ENCODE results near the gene SF3B6. TPM values are rescaled to one million over a fixed set of nuclear protein-coding genes. Genes with fewer than 3 reads are reported as not detected.

The SF3B6 gene
- total RNA-seq, 4 donors from 2014 or later: 73.7 to 93.1 (median 81.5) TPM

DNA sequence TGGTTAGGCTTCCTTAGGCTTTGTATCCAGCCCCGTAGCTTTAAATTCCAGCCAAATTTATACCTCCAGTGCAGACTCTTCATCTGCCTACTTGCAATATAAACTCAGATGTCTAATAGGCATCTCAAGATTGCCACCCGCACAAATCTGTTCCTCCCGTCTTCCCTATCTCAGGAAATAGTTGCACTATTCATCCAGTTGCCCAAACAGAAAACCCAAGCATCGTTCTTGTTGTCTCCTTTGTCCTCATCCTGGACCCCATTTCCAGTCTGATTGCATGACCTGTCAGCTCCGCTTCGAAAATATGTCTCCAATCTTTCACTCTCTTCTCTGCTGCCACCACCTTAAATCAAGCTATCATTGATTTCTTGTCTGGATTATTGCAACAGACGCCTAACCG, 24.3 kb downstream of the SF3B6 start:
- no peak for DNase-seq (ENCODE audit: low spot score in 2 of 2)
- Histone ChIP-seq H3K9me3 (no peaks in the 10 kb centered on the region), H3K27me3 (no peaks in the 10 kb centered on the region), H3K4me3 (no peak overlapping the region), H3K27ac (no peak overlapping the region), H3K4me1 (peaks cover 0 to 24% (median 6%) of the 10 kb centered on the region in 4 donors), H3K36me3 (peaks cover 0 to 4% (median 0%) of the 10 kb centered on the region in 3 donors)
- TF ChIP-seq EP300 (IDR thresholded peaks at IDR 0.05) (no peak), POLR2A (IDR thresholded peaks at IDR 0.05) (no peak)
- TF ChIP-seq, protein P1, sequence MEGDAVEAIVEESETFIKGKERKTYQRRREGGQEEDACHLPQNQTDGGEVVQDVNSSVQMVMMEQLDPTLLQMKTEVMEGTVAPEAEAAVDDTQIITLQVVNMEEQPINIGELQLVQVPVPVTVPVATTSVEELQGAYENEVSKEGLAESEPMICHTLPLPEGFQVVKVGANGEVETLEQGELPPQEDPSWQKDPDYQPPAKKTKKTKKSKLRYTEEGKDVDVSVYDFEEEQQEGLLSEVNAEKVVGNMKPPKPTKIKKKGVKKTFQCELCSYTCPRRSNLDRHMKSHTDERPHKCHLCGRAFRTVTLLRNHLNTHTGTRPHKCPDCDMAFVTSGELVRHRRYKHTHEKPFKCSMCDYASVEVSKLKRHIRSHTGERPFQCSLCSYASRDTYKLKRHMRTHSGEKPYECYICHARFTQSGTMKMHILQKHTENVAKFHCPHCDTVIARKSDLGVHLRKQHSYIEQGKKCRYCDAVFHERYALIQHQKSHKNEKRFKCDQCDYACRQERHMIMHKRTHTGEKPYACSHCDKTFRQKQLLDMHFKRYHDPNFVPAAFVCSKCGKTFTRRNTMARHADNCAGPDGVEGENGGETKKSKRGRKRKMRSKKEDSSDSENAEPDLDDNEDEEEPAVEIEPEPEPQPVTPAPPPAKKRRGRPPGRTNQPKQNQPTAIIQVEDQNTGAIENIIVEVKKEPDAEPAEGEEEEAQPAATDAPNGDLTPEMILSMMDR (IDR thresholded peaks at IDR 0.05): no peak
- 75 to 83% methylated on average over 8 of the region's 8 CpGs for WGBS, 2 donors

DNA sequence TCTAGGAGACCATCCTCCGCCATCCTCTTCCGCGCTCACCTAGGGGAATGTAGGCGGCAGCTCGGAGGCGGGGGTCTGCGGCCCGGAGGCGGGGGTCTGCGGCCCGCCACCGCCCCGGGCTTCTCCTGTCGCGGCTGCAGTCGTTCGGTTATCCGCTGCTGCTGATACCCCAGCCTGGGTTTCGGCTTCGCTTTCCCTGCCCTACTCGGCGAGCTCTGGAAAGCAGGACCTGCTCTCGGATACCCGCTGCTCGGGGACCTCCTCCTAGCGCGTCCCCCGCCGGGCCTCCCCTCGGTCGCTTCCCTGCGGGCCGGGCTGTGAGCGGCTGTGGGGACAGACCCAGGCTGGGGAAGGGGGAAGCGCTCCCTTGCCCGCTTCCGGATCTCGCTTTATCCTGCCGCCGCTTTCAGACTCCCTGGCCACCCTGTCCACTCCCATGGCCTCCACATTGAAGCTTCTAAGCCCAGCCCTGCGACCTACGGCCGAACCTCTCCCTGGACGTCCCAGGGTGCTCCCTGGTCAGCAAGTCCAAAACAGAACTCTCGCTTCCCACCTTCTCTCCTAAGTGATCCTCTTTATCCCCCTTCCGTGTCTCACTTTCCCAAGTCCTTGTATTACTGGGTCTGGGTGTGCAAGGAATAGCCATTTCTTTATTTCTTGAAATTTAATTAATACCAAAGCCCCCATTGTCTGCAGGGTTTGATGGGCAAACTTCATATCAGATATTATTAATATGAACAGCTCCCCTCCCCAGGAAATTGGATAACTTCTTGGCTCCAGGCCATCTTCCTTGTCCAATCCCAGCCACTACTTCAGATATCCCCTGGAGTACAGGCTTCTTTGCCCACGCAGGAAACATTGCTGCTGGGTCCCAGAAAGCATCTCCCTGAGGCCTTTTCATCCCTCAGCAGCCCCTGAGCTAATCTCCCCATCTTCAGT, 25.8 kb downstream of the SF3B6 start:
- 6 to 9% methylated on average over 25 to 26 of the region's 47 CpGs for WGBS, 2 donors
- Histone ChIP-seq H3K9me3 (no peaks in the 10 kb centered on the region), H3K27ac (peak overlapping the region; percentile 37 to 81 (median 66)), H3K36me3 (peaks cover 0 to 4% (median 0%) of the 10 kb centered on the region in 3 donors), H3K27me3 (no peaks in the 10 kb centered on the region), H3K4me1 (peaks cover 0 to 37% (median 15%) of the 10 kb centered on the region in 4 donors), H3K4me3 (peak overlapping the region; percentile 73 to 90 (median 78))
- TF ChIP-seq, protein P1 (IDR thresholded peaks at IDR 0.05): no peak
- TF ChIP-seq POLR2A (IDR thresholded peaks at IDR 0.05) (no peak), EP300 (IDR thresholded peaks at IDR 0.05) (no peak)
- DNase-seq (ENCODE audit: low spot score in 2 of 2): no peak

DNA sequence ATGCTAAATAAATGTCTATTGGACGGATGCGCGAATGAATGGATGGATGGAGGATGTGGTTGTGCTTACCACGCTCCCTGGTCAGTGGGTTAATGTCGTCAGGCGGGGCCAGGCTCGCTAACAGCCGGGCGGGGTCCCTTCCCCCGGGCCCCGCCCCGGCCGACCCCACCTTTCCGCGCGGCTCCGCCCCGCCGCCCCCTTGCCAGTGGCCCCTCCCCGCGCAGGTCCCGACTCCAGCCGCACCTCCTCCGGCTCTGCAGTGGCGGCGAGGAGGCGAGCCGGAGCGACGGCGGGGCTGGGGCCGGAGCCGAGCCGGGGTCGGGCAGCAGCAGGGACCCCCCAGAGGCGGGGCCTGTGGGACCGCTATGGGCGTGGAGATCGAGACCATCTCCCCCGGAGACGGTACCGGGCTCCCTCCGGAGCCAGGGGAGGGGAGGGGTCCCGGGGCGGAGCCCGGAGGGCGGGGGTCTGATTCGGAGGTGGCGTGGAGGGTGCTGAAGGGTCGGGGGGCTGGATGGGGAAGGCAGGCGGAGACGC, 26.6 kb downstream of the SF3B6 start, which contains the start of gene FKBP1B:
Gene FKBP1B (plus strand): TSS at position 257 of the 537 bp plus-strand sequence. CDS start 109 bp downstream, at position 366.
- H3K27me3 ChIP-seq: no peaks in the 10 kb centered on the region
- 0 to 3% methylated on average over 30 to 37 of the region's 52 CpGs for WGBS, 2 donors
- peak within 1 kb of the TSS; percentile 73 to 90 (median 78) for H3K4me3 ChIP-seq
- no peaks in the 10 kb centered on the region for H3K9me3 ChIP-seq
- H3K4me1 ChIP-seq: peaks cover 0 to 37% (median 15%) of the 10 kb centered on the region in 4 donors
- TF ChIP-seq EP300 (IDR thresholded peaks at IDR 0.05): no peak
- peak in 1 of 2 donors; percentile 59 for TF ChIP-seq POLR2A (IDR thresholded peaks at IDR 0.05)
- TF ChIP-seq, protein P1 (IDR thresholded peaks at IDR 0.05): no peak
- H3K36me3 ChIP-seq: peaks cover 0 to 4% (median 0%) of the 10 kb centered on the region in 3 donors
- peak; percentile 9 to 21 for DNase-seq (ENCODE audit: low spot score in 2 of 2)
- peak within 1 kb of the TSS; percentile 37 to 81 (median 66) for H3K27ac ChIP-seq

DNA sequence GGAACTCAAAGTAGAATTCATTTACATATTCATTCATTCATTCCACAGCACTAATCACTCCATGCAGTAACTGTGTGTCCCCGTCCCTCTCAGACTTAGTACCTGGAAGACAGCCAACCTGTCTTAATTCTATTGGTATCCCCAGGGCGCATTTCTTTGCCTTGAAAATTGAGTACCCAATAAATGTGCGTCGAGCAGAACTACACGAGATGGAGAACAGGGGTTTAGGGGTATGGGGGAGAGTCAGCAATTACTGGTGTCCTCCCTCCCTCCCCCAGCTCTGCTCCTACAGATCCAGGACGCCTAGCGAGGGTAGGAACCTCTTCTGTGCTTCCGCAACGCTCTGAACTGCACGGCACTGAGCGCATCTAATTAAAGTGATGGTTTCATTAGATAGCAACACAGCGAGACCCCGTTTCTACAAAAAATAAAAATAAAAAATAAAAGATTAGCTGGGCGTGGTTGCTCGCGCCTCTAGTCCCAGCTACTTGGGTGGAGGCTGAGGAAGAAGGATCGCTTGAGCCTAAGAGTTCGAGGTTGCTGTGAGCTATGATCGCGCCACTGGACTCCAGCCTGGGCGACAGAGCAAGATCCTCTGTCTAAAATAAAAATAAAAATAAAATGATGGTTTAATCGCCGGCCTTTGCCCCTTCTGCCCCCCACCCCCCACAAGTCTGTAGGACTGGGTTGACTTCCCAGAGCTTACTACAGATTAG, 27.2 kb downstream of the SF3B6 start:
- no peak for DNase-seq (ENCODE audit: low spot score in 2 of 2)
- TF ChIP-seq EP300 (IDR thresholded peaks at IDR 0.05) (no peak), POLR2A (IDR thresholded peaks at IDR 0.05) (no peak)
- H3K9me3 ChIP-seq: no peaks in the 10 kb centered on the region
- peak overlapping the region; percentile 73 to 90 (median 78) for H3K4me3 ChIP-seq
- H3K27ac ChIP-seq: peak overlapping the region in 1 of 4 donors; percentile 70
- H3K4me1 ChIP-seq: peaks cover 0 to 37% (median 15%) of the 10 kb centered on the region in 4 donors
- no peaks in the 10 kb centered on the region for H3K36me3 ChIP-seq
- 18 to 28% methylated on average over 23 of the region's 23 CpGs for WGBS, 2 donors
- H3K27me3 ChIP-seq: no peaks in the 10 kb centered on the region

DNA sequence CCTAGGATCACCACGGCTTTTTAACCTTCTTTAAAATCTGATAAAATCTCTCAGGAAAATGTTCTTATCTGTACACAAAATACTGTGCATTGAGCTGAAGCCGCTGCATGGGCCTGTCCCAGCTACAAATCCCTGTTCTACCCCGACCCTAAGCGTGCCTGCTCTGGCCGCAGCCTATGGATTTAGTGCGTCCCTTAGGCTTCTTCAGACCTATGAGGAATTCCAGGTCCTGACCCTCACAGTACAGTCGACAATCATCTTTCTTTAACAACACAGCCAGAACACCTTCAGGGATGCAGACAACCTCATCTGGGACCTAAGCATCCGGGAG, 28.5 kb downstream of the SF3B6 start:
- no peak for DNase-seq (ENCODE audit: low spot score in 2 of 2)
- TF ChIP-seq, protein P1 (IDR thresholded peaks at IDR 0.05): no peak
- peaks cover 0 to 37% (median 15%) of the 10 kb centered on the region in 4 donors for H3K4me1 ChIP-seq
- no peaks in the 10 kb centered on the region for H3K27me3 ChIP-seq
- peak overlapping the region in 2 of 4 donors; percentile 84 to 90 for H3K4me3 ChIP-seq
- no peaks in the 10 kb centered on the region for H3K9me3 ChIP-seq
- no peaks in the 10 kb centered on the region for H3K36me3 ChIP-seq
- H3K27ac ChIP-seq: peak overlapping the region in 2 of 4 donors; percentile 56 to 86
- WGBS, 2 donors: 42 to 46% methylated on average over 8 of the region's 8 CpGs

Measured in tibial nerve (tissue), 4 donors.